ENCODE data around the gene CCDC28B.

DNA sequence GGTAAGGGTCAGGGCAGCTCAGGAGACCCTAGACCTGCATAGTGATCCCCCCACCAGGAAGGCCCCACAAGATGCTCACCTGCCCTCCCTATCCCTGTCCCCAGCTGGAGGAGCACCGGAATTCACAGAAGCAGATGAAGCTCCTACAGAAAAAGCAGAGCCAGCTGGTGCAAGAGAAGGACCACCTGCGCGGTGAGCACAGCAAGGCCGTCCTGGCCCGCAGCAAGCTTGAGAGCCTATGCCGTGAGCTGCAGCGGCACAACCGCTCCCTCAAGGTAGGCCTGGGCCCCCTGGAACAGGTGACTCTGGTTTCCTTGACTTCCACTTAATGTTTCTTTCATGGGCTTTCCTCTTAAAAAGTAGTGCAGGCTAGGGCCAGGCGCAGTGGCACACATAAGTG lies 12.5 kb upstream of the CCDC28B start:
- TF ChIP-seq, protein P1, sequence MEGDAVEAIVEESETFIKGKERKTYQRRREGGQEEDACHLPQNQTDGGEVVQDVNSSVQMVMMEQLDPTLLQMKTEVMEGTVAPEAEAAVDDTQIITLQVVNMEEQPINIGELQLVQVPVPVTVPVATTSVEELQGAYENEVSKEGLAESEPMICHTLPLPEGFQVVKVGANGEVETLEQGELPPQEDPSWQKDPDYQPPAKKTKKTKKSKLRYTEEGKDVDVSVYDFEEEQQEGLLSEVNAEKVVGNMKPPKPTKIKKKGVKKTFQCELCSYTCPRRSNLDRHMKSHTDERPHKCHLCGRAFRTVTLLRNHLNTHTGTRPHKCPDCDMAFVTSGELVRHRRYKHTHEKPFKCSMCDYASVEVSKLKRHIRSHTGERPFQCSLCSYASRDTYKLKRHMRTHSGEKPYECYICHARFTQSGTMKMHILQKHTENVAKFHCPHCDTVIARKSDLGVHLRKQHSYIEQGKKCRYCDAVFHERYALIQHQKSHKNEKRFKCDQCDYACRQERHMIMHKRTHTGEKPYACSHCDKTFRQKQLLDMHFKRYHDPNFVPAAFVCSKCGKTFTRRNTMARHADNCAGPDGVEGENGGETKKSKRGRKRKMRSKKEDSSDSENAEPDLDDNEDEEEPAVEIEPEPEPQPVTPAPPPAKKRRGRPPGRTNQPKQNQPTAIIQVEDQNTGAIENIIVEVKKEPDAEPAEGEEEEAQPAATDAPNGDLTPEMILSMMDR (conservative IDR thresholded peaks at IDR 0.05; ENCODE audit: low read length), result no peak
- no peak for TF ChIP-seq EZH2phosphoT487 (IDR thresholded peaks at IDR 0.05; ENCODE audit: borderline replicate concordance, low read depth, low read length)
